SIG-M5 treated with dmso at 0.1 percent for 504 hours (cell line): ENCODE data around the gene GAB2.

Source experiments
- DNase-seq: peaks from one replicate; lab custom pipeline; 2025; ENCODE audit not compliant: unreplicated experiment; lab: John Stamatoyannopoulos, UW

GAB2 gene

DNA sequence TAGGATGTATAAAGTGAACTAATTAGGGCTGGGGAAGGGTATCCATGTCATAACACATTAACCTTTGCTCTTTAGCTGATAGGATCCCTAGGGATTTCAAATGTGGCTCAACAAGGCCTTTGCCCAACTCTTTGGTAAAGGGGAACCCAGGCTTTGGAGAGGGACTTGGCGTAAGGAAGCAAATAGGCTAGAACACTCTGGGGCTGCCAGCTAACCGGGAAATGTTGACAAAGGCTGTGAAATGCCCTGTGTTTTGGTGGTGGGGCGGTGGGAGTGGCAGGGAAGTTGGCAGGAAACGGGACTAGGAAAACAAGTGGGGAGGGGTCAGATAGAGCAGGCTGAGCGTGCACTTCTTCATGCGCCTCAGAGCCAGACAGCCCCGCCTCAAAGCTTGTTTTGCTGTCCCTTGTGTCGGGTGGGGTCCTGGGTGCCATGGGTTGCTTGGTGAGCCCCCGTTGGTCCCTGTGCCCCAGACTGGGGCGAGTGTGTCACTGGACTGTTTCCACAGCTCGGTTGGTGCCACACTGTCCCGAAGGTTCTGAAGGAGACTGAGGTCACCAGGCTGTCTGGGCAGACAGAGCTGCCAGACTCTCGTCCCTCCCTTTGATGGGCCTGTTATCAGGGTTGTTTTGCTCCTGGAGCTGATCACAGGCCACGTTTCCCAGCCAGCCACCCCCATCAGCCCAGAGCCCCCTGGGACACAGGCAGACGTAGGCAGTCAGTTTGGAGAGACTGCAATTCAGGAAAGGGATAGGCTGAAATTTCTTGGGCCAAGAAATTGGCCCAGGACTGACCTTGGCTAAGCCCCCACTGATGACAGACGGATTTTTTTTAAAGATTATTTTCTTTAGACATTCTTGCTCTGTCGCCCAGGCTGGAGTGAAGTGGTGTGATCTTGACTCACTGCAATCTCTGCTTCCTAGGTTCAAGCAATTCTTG is 248.8 kb downstream of the GAB2 start:
- DNase-seq = no peak

DNA sequence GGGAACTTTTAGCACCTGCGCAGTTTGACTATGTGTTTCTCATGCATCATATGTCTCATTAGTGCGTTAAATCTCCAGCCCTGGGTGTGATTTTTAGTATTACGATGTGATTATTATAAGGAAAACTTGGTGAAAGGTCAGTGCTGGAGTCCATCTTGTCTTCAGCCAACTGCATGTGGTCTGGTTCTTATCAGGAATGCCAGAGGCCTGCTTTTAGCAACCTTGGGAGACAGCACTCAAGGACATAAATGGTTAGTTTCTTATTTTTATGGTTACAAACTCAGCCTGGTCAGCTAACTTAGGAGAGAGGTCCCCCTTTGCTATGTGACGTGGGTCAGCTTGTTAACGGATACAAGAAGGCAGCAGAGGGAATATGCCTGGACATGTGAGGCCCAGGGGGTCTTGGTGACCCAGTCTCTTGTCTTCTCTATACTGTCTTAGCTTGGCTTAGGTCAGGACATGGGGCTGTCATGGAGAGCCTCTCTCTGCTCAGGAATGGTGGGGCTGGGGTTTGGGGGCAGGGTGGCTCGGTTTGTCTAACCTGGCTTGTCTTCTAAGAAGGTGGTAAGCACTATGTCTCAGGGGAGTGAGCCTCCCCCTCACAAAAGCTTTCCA is 250.7 kb downstream of the GAB2 start:
- no peak for DNase-seq
